ENCODE results near the gene ADAMTS15. TPM values are rescaled to one million over a fixed set of nuclear protein-coding genes. Genes with fewer than 3 reads are reported as not detected.

Gene ADAMTS15
- total and polyA plus RNA-seq, 10 of the 15 experiments (the other 5 are each of a cell fraction or from before 2014, with no cell fraction given), result not detected

- BruUV-seq (replicated peaks), result no TSS peak
- 21% methylated on average over 2 of the region's 2 CpGs for WGBS (ENCODE audit: insufficient coverage, insufficient replicate concordance, low lambda C conversion rate, missing lambda C conversion rate)
- Histone ChIP-seq H4K20me1 (ENCODE audit: control insufficient read depth, insufficient read depth) (no peaks in the 10 kb centered on the region), H3K27ac (ENCODE audit: control insufficient read depth, insufficient read depth) (no peak overlapping the region), H3K4me1 (ENCODE audit: control insufficient read depth, insufficient read depth, low read length) (no peaks in the 10 kb centered on the region), H3K79me2 (ENCODE audit: control insufficient read depth, insufficient read depth, low read length) (no peaks in the 10 kb centered on the region), H2AFZ (ENCODE audit: control insufficient read depth, low read depth, low read length) (no peak overlapping the region), H3K9me3 (replicated peaks; ENCODE audit: control insufficient read depth, insufficient read depth, low read length) (no peaks in the 10 kb centered on the region), H3K27me3 (replicated peaks in 1 of 2; ENCODE audit: control insufficient read depth in 2 of 2, insufficient read depth in 2 of 2, low read length in 1 of 2) (peaks cover 0 to 2% of the 10 kb centered on the region in 2 experiments; a peak in 2 of 4 replicates), H3K9ac (ENCODE audit: control insufficient read depth, insufficient read depth, low read length) (no peak overlapping the region), H3K4me2 (ENCODE audit: control insufficient read depth, insufficient read depth) (no peak overlapping the region), H3K4me3 (no peak overlapping the region), H3K36me3 (ENCODE audit: control insufficient read depth in 2 of 2, insufficient read depth in 2 of 2, low read length in 1 of 2) (no peaks in the 10 kb centered on the region)
- SMC1A ChIA-PET (ENCODE audit: uncharacterized antibody, unreplicated experiment), result interaction anchor here (0.6 kb wide), 1 partner anchor 1247 kb away, joined by 3 read pairs; no protein-coding TSS in a partner anchor
- POLR2A ChIA-PET, result no interaction called here
- in situ Hi-C loops (cut with MboI), result no loop called here
- intact Hi-C loops (cut with micrococcal nuclease; ENCODE audit: unreplicated experiment), result no loop called here
- ATAC-seq (no peak), DNase-seq (ENCODE audit: low read depth, low spot score) (no peak), FAIRE-seq (no peak)
- RAD21 ChIA-PET (ENCODE audit: unreplicated experiment), result no interaction called here
- TF ChIP-seq BACH1 (IDR thresholded peaks at IDR 0.05; ENCODE audit: borderline replicate concordance) (no peak), MTA3 (IDR thresholded peaks at IDR 0.05; ENCODE audit: borderline replicate concordance, low read length) (no peak), TCF12 (IDR thresholded peaks at IDR 0.05; ENCODE audit: low read depth, low read length) (no peak), SIX5 (IDR thresholded peaks at IDR 0.05; ENCODE audit: low read depth, low read length, severe bottlenecking) (no peak), ZNF592 (IDR thresholded peaks at IDR 0.05) (no peak)
- CTCF ChIA-PET, result interaction anchor here (0.6 to 0.8 kb wide), 2 partner anchors 169 to 174 kb away, joined by 3 read pairs; no protein-coding TSS in a partner anchor
Observed at GRCh38 chr11:130399196-130399595, 49.2 kb upstream of the ADAMTS15 start.
